ENCODE data around the gene TTC9C.
"Not testable (repeated sequence)": the region's sequence is repeated elsewhere in the genome, so short reads cannot be mapped to it uniquely, and the experiment has no call there.

The TTC9C gene

DNA sequence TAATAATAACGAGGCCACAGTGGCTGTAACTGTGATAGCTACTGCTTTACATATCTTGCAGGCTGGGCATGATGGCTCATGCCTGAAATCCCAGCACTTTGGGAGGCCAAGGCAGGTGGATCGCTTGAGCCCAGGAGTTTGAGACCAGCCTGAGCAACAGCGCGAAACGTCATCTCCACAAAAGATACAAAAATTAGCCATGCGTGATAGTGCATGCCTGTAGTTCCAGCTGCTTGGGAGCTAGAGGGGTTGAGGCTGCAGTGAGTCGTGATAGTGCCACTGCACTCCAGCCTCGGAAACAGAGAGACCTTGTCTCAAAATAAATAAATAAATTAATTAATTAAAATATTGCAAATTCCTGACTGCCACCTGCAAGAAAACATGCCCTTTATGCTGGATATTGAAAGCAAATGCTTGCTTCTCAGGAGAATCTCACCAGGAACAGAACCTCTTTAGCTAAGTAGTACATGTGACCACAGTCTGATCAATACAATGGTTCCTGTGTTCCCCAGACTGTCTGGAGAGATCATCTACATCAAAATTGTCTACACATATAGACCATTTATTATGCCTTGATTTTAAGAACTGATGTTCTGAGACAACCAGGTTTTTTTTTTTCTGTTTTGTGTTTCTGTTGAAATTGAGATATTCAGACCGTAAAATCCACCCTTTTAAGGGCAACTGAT lies 19.3 kb downstream of the TTC9C start:
- Mint-ChIP-seq H3K27ac (no peak overlapping the region), H3K4me1 (ENCODE audit: low read depth) (peaks cover 23% of the 10 kb centered on the region), H3K36me3 (ENCODE audit: low read depth) (peaks cover 41% of the 10 kb centered on the region), H3K9me3 (no peaks in the 10 kb centered on the region), H3K4me3 (no peak overlapping the region), H3K27me3 (no peaks in the 10 kb centered on the region)
- intact Hi-C loops (cut with micrococcal nuclease) = no loop called here

DNA sequence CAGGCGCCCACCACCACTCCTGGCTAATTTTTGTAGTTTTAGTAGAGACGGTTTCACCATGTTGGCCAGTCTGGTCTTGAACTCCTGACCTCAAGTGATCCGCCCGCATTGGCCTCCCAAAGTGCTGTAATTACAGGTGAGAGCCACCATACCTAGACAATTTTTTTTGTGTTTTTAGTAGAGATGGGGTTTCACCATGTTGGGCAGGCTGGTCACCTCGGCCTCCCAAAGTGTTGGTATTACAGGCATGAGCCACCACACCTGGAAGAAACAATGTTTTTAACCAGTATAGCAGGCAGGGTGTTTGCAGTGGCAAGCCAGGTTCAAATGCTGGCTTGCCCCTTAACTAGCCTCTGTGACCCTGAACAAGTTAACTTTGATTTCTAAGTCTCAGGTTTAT lies 21.6 kb downstream of the TTC9C start:
- intact Hi-C loops (cut with micrococcal nuclease); H3K27ac Mint-ChIP-seq; H3K27me3 Mint-ChIP-seq; H3K9me3 Mint-ChIP-seq; H3K4me3 Mint-ChIP-seq: not testable (repeated sequence)
- H3K4me1 Mint-ChIP-seq (ENCODE audit: low read depth) = peaks cover 32% of the 10 kb centered on the region
- peaks cover 45% of the 10 kb centered on the region for H3K36me3 Mint-ChIP-seq (ENCODE audit: low read depth)

- peaks cover 45% of the 10 kb centered on the region for H3K36me3 Mint-ChIP-seq (ENCODE audit: low read depth)
- intact Hi-C loops (cut with micrococcal nuclease) = loop anchor here (2.0 kb wide), 1 partner anchor 19 kb away; the partner anchor contains the start of gene TAF6L
- H3K4me3 Mint-ChIP-seq = no peak overlapping the region
- H3K9me3 Mint-ChIP-seq = no peaks in the 10 kb centered on the region
- H3K4me1 Mint-ChIP-seq (ENCODE audit: low read depth) = peaks cover 39% of the 10 kb centered on the region
- peak overlapping the region; percentile 98 for H3K27ac Mint-ChIP-seq
- H3K27me3 Mint-ChIP-seq = no peaks in the 10 kb centered on the region
These were observed 24.0 kb downstream of the TTC9C start for GRCh38 chr11:62752177-62752785.

- peak overlapping the region; percentile 92 for H3K4me3 Mint-ChIP-seq
- intact Hi-C loops (cut with micrococcal nuclease) = loop anchor here (1.0 to 2.0 kb wide), 2 partner anchors 18 to 25 kb away; partner anchors contain the start of genes TAF6L and TTC9C
- H3K36me3 Mint-ChIP-seq (ENCODE audit: low read depth) = peaks cover 45% of the 10 kb centered on the region
- no peaks in the 10 kb centered on the region for H3K27me3 Mint-ChIP-seq
- peaks cover 39% of the 10 kb centered on the region for H3K4me1 Mint-ChIP-seq (ENCODE audit: low read depth)
- H3K9me3 Mint-ChIP-seq = no peaks in the 10 kb centered on the region
- peak overlapping the region; percentile 98 for H3K27ac Mint-ChIP-seq
These were observed 24.9 kb downstream of the TTC9C start for GRCh38 chr11:62752994-62753735.

DNA sequence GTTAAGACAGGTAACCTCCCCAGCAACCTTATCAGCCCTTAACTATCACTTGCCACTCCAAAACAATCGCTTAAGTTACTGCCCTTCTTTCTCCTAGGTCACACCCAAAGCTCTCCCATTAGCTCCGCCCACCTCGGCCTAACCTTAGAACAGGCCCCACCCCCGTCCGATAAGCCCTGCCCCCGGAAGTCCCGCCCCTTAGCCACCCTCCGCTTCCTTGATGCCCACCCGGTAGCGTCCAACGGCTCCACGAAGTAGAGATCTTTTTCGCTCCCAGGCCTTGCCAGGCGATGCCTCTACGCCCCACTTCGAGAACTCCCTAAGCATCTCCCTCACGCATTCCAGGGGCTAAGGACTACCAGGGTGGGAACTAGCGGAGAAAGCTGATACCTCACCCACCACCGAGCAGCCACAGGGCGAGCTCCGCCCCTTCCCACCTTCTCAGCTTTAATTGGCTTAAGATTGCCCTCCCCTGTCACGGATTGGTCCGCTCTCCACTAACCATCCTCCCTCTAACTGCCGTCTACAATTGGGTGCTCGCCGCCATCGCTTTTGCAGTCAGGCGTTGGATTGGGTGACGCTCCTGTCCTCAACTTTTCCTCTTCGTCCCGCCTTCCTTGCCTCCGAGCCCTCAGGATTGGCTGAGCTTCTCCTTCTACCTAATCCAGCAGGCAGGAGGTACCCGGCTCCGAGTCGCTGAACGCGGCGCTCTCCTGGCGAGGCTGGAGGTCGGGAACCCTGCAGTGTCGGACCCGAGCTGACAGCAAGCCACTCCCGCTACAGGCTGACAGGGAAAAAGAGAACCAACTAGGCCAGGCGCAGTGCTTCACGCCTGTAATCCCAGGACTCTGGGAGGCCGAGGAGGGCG lies 25.7 kb downstream of the TTC9C start, which contains the start of gene ZBTB3:
Gene ZBTB3, minus strand, starts transcription at position 425 of the 868 bp plus-strand sequence. CDS start 496 bp downstream, outside the sequence.
- intact Hi-C loops (cut with micrococcal nuclease) = loop anchor here (1.0 to 2.0 kb wide), 2 partner anchors 17 to 26 kb away; partner anchors contain the start of genes TAF6L and TTC9C
- Mint-ChIP-seq H3K27me3 (no peaks in the 10 kb centered on the region), H3K4me3 (peak within 1 kb of the TSS; percentile 92), H3K4me1 (ENCODE audit: low read depth) (peaks cover 34% of the 10 kb centered on the region), H3K9me3 (no peaks in the 10 kb centered on the region), H3K36me3 (ENCODE audit: low read depth) (peaks cover 40% of the 10 kb centered on the region), H3K27ac (peak within 1 kb of the TSS; percentile 98)

- H3K9me3 Mint-ChIP-seq = no peaks in the 10 kb centered on the region
- peaks cover 24% of the 10 kb centered on the region for H3K4me1 Mint-ChIP-seq (ENCODE audit: low read depth)
- intact Hi-C loops (cut with micrococcal nuclease) = no loop called here
- peak overlapping the region; percentile 98 for H3K27ac Mint-ChIP-seq
- no peak overlapping the region for H3K4me3 Mint-ChIP-seq
- no peaks in the 10 kb centered on the region for H3K27me3 Mint-ChIP-seq
- H3K36me3 Mint-ChIP-seq (ENCODE audit: low read depth) = peaks cover 28% of the 10 kb centered on the region
These were observed 26.9 kb downstream of the TTC9C start for GRCh38 chr11:62755086-62755615.

- Mint-ChIP-seq H3K27ac (no peak overlapping the region), H3K9me3 (no peaks in the 10 kb centered on the region), H3K27me3 (no peaks in the 10 kb centered on the region), H3K36me3 (ENCODE audit: low read depth) (peaks cover 26% of the 10 kb centered on the region), H3K4me3 (no peak overlapping the region), H3K4me1 (ENCODE audit: low read depth) (peaks cover 30% of the 10 kb centered on the region)
- intact Hi-C loops (cut with micrococcal nuclease) = no loop called here
These were observed 29.8 kb downstream of the TTC9C start for GRCh38 chr11:62757846-62758788.

- H3K9me3 Mint-ChIP-seq, H3K27me3 Mint-ChIP-seq: not testable (repeated sequence)
- Mint-ChIP-seq H3K27ac (peak overlapping the region; percentile 95), H3K4me3 (peak overlapping the region; percentile 97), H3K36me3 (ENCODE audit: low read depth) (peaks cover 42% of the 10 kb centered on the region), H3K4me1 (ENCODE audit: low read depth) (peaks cover 19% of the 10 kb centered on the region)
- intact Hi-C loops (cut with micrococcal nuclease) = loop anchor here (1.0 kb wide), 1 partner anchor 10 kb away; the partner anchor contains the start of gene TAF6L
These were observed 32.6 kb downstream of the TTC9C start for GRCh38 chr11:62760867-62761227.

DNA sequence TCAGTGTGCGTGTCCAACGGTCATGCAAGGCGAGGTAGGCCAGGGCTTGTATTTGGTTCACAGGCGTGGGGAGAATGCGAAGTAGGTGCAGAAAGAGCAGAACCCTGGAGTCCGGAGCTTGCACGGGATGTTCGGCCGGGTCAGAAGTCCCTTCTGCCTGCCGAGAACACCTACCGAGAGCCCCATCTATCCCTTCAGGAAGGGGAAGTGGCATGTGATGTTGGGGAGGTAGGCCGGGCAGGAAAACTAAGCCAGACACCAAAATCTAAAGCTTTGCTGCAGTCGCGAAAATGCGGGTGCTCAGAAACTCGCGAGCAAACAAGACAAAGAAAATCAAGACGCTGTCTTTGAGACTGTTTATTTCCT lies 42.5 kb downstream of the TTC9C start:
- H3K27me3 Mint-ChIP-seq = no peaks in the 10 kb centered on the region
- H3K9me3 Mint-ChIP-seq = no peaks in the 10 kb centered on the region
- H3K4me3 Mint-ChIP-seq = peak overlapping the region; percentile 85
- peak overlapping the region; percentile 96 for H3K27ac Mint-ChIP-seq
- peaks cover 61% of the 10 kb centered on the region for H3K36me3 Mint-ChIP-seq (ENCODE audit: low read depth)
- H3K4me1 Mint-ChIP-seq (ENCODE audit: low read depth) = peaks cover 39% of the 10 kb centered on the region
- intact Hi-C loops (cut with micrococcal nuclease) = loop anchor here (1.0 to 5.0 kb wide), 3 partner anchors 9 to 43 kb away; partner anchors contain the start of genes HNRNPUL2, POLR2G and TTC9C

DNA sequence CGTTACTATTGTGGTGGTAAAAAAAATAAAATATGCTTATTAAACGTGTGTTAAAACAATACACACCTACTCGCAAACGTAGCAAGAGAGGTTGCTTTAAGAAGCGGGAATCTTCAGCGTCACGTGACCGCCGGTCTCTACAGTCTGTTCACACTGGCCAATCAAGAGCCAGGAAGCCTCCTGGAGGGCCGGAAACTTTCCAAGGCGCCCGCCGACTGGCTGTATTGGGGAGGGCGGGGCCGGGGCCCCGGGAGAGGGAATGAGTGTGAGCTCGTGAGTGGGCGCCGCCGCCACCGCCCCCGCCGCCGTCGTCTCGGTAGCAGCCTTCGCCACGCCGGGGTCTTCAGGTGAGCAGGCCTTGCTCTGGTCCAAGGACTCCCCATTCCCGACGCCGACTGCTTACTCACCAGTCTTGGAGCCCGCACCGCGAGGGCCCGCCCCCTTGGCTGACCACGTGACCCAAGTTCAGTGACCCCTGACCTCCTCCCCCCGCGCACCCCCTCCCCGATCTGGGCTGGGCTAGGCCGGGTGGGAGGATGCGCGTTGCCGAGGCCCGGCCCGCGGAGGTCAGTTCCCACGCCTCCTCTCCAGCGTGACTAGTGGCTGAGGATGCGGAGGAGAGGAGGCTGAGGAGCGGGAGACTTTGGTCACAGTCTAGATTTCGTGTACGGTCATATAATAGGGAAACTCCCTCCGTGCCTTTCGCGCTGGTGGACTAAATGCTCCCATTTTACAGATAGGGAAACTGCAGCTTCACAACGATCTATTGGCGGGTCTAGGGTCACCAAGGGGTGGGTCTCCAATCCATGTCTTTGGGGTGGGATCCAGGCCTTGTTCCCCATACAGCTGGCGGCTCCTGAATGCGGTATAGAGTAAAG lies 43.1 kb downstream of the TTC9C start, which contains the start of gene TAF6L:
Gene TAF6L, plus strand, starts transcription at position 253 of the 878 bp plus-strand sequence. CDS start 4,388 bp downstream, outside the sequence.
- Mint-ChIP-seq H3K27ac (peak within 1 kb of the TSS; percentile 96), H3K4me1 (ENCODE audit: low read depth) (peaks cover 45% of the 10 kb centered on the region), H3K9me3 (no peaks in the 10 kb centered on the region), H3K36me3 (ENCODE audit: low read depth) (peaks cover 61% of the 10 kb centered on the region), H3K27me3 (no peaks in the 10 kb centered on the region), H3K4me3 (peak within 1 kb of the TSS; percentile 85)
- intact Hi-C loops (cut with micrococcal nuclease) = loop anchor here (1.0 to 5.0 kb wide), 3 partner anchors 10 to 44 kb away; partner anchors contain the start of genes HNRNPUL2, POLR2G and TTC9C

- Mint-ChIP-seq H3K36me3 (ENCODE audit: low read depth) (peaks cover 68% of the 10 kb centered on the region), H3K4me1 (ENCODE audit: low read depth) (peaks cover 59% of the 10 kb centered on the region), H3K4me3 (no peak overlapping the region), H3K9me3 (no peaks in the 10 kb centered on the region), H3K27me3 (no peaks in the 10 kb centered on the region), H3K27ac (peak overlapping the region; percentile 41)
- intact Hi-C loops (cut with micrococcal nuclease) = loop anchor here (5.0 kb wide), 1 partner anchor 47 kb away; the partner anchor contains the start of genes HNRNPUL2 and TTC9C
These were observed 46.1 kb downstream of the TTC9C start for GRCh38 chr11:62774407-62774806.
